PC-9 (cell line): ENCODE data around the gene PITPNM3.

Source experiments
- EZH2 ChIP-seq: fragments of 200-600 bp; sonication (generic); IDR thresholded peaks from 2 replicates; pipeline ENCODE4 v1.8.0; 2017; ENCODE audit warnings: antibody characterized with exemption, low read depth
- TF ChIP-seq, protein P1 (sequence below): fragments of 200-600 bp; sonication (generic); conservative IDR thresholded peaks from 2 replicates; pipeline ENCODE4 v1.6.1; 2017; ENCODE audit warnings: mixed run types, antibody characterized with exemption, mild to moderate bottlenecking, moderate library complexity

DNA sequence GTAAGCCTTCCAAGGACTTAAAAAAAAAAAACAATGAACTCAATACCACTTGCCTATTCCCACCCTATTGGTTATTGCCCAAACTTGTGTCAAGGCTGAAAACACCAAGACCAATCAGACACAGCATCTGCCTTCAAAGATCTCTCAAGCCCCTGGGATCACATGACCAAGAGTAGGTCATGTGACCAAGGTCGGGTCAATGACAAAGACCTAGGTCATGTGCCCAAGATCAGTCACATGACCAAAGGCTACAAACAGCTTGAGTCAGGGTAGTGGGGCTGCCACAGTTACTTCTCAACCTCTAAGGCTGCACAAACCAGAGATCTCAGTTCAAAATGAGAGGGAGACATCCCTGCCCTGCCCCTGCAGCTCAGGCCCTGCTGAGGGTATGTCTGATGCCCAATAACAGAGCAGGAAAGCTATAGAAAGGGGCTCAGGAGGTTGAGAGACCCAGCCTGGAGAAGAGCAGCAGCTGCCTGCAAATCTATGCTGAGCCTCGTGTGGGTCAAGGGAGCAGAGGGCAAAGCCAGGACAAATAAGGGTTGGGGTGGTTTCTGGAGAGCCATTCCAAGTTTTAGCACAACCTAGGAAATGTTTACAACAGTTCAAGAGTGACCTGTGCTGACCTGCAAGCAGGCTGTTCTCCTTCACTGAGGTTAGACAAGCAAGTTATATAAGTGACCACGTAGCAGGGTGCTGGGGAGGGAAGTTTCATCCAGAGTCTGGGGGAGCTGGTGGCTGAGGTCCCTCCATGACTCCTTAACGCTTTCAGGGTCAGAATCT, 63.3 kb downstream of the PITPNM3 start:
- TF ChIP-seq, protein P1, sequence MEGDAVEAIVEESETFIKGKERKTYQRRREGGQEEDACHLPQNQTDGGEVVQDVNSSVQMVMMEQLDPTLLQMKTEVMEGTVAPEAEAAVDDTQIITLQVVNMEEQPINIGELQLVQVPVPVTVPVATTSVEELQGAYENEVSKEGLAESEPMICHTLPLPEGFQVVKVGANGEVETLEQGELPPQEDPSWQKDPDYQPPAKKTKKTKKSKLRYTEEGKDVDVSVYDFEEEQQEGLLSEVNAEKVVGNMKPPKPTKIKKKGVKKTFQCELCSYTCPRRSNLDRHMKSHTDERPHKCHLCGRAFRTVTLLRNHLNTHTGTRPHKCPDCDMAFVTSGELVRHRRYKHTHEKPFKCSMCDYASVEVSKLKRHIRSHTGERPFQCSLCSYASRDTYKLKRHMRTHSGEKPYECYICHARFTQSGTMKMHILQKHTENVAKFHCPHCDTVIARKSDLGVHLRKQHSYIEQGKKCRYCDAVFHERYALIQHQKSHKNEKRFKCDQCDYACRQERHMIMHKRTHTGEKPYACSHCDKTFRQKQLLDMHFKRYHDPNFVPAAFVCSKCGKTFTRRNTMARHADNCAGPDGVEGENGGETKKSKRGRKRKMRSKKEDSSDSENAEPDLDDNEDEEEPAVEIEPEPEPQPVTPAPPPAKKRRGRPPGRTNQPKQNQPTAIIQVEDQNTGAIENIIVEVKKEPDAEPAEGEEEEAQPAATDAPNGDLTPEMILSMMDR: no peak
- TF ChIP-seq EZH2: no peak
